HFFc6 (cell line): ENCODE results near the gene TNFAIP8L1. TPM values are rescaled to one million over a fixed set of nuclear protein-coding genes. Genes with fewer than 3 reads are reported as not detected.

ENCODE experiments used
- DNase-seq: peaks from one replicate; pipeline ENCODE4 v3.0.0-alpha.2; 2018
- H3K27ac Mint-ChIP-seq: 2 replicates; pipeline ENCODE4 v1.8.0; 2020; ENCODE audit warnings: mild to moderate bottlenecking, mixed read lengths
- H3K27me3 Mint-ChIP-seq: 2 replicates; pipeline ENCODE4 v1.8.0; 2021; ENCODE audit warnings: mild to moderate bottlenecking, moderate library complexity, mixed read lengths; ENCODE audit not compliant: insufficient read depth
- H3K36me3 Mint-ChIP-seq: 2 replicates; pipeline ENCODE4 v1.8.0; 2021; ENCODE audit warnings: low read depth, mixed read lengths
- H3K4me1 Mint-ChIP-seq: 2 replicates; pipeline ENCODE4 v1.8.0; 2020; ENCODE audit warnings: low read depth, mixed read lengths
- H3K4me3 Mint-ChIP-seq: 2 replicates; pipeline ENCODE4 v1.8.0; 2020; ENCODE audit warnings: mild to moderate bottlenecking, moderate library complexity, mixed read lengths
- H3K9me3 Mint-ChIP-seq: 2 replicates; pipeline ENCODE4 v1.8.0; 2020; ENCODE audit warnings: mild to moderate bottlenecking, mixed read lengths
- CTCF ChIP-seq: fragments of 200-600 bp; sonication (generic); IDR thresholded peaks from 2 replicates; pipeline ENCODE4 v1.5.0; 2021; ENCODE audit warnings: antibody characterized with exemption, mild to moderate bottlenecking
- total RNA-seq, 6 experiments: library from RNA; stranded (reverse); fragmentation: NEBNext Ultra II Directional; extraction: Animal tissue kit (Norgen Biotek cat#: 25700); gene quantifications; 2 replicates in 1 of 6; 3 replicates in 5 of 6; pipeline ENCODE4 v1.2.3, GENCODE V29; 2021

TNFAIP8L1 gene
- total RNA-seq, 6 experiments from 2014 or later: 4.5 to 8.2 (median 6.7) TPM

- H3K9me3 Mint-ChIP-seq: no peaks in the 10 kb centered on the region
- H3K27me3 Mint-ChIP-seq: peaks cover 4% of the 10 kb centered on the region; the same call in 1 of the 2 replicates
- H3K4me1 Mint-ChIP-seq: peaks cover 6% of the 10 kb centered on the region
- no peak for DNase-seq
- TF ChIP-seq CTCF: no peak
- H3K4me3 Mint-ChIP-seq: no peak overlapping the region
- H3K27ac Mint-ChIP-seq: no peak overlapping the region
- peaks cover 5% of the 10 kb centered on the region; the same call in 1 of the 2 replicates for H3K36me3 Mint-ChIP-seq
Measured at GRCh38 chr19:4642625-4643024, 3.3 kb downstream of the TNFAIP8L1 start.

GRCh38 chr19:4645718-4646117 is 6.4 kb downstream of the TNFAIP8L1 start:
- H3K27ac Mint-ChIP-seq: no peak overlapping the region
- no peaks in the 10 kb centered on the region for H3K9me3 Mint-ChIP-seq
- peaks cover 4% of the 10 kb centered on the region; the same call in 1 of the 2 replicates for H3K27me3 Mint-ChIP-seq
- H3K36me3 Mint-ChIP-seq: peaks cover 5% of the 10 kb centered on the region; the same call in 1 of the 2 replicates
- H3K4me1 Mint-ChIP-seq: no peaks in the 10 kb centered on the region
- no peak for DNase-seq
- TF ChIP-seq CTCF: no peak
- no peak overlapping the region for H3K4me3 Mint-ChIP-seq

GRCh38 chr19:4647676-4648644 is 8.6 kb downstream of the TNFAIP8L1 start:
- TF ChIP-seq CTCF: peak; percentile 26; the same call in 1 of the 2 replicates
- H3K27ac Mint-ChIP-seq: no peak overlapping the region
- no peak for DNase-seq
- no peaks in the 10 kb centered on the region for H3K4me1 Mint-ChIP-seq
- peaks cover 5% of the 10 kb centered on the region; the same call in 1 of the 2 replicates for H3K36me3 Mint-ChIP-seq
- H3K9me3 Mint-ChIP-seq: no peaks in the 10 kb centered on the region
- peaks cover 4% of the 10 kb centered on the region; the same call in 1 of the 2 replicates for H3K27me3 Mint-ChIP-seq
- no peak overlapping the region for H3K4me3 Mint-ChIP-seq

GRCh38 chr19:4649392-4650047 is 10.2 kb downstream of the TNFAIP8L1 start:
- DNase-seq: no peak
- TF ChIP-seq CTCF: no peak
- Mint-ChIP-seq H3K27ac (no peak overlapping the region), H3K27me3 (peaks cover 2% of the 10 kb centered on the region; the same call in 1 of the 2 replicates), H3K9me3 (no peaks in the 10 kb centered on the region), H3K4me1 (no peaks in the 10 kb centered on the region), H3K4me3 (no peak overlapping the region), H3K36me3 (peaks cover 7% of the 10 kb centered on the region)

GRCh38 chr19:4650159-4650558 is 10.8 kb downstream of the TNFAIP8L1 start:
- Mint-ChIP-seq H3K4me1 (no peaks in the 10 kb centered on the region), H3K9me3 (no peaks in the 10 kb centered on the region), H3K27me3 (peaks cover 2% of the 10 kb centered on the region; the same call in 1 of the 2 replicates), H3K4me3 (no peak overlapping the region), H3K36me3 (peaks cover 13% of the 10 kb centered on the region), H3K27ac (no peak overlapping the region)
- no peak for DNase-seq
- TF ChIP-seq CTCF: no peak
